ENCODE results near the gene RPL32. TPM values are rescaled to one million over a fixed set of nuclear protein-coding genes. Genes with fewer than 3 reads are reported as not detected.

RPL32 gene
- 100 to 1,000 TPM; 373 to 937 (median 550) TPM for total RNA-seq

- TF ChIP-seq POLR2AphosphoS5 (IDR thresholded peaks at IDR 0.05) (peak; percentile 93 to 97 (median 97)), EP300 (IDR thresholded peaks at IDR 0.05; ENCODE audit: low read depth) (no peak), POLR2A (IDR thresholded peaks at IDR 0.05) (peak; percentile 88), CTCF (IDR thresholded peaks at IDR 0.05) (peak; percentile 77 to 90 (median 85))
- intact Hi-C loops (cut with DNase I; ENCODE audit: low total_unique reads) (no loop called here), in situ Hi-C loops (cut with MboI; ENCODE audit: low pct_ligation_motif_present in 1 of 4, low pct_unique_long_range_greater_than_20kb in 1 of 4, low sequenced_read_pairs in 3 of 4) (no loop called here)
- H3K4me3 ChIP-seq: peak within 1 kb of the TSS; percentile 59 to 79 (median 72)
- H3K4me1 ChIP-seq: peaks cover 5 to 40% (median 26%) of the 10 kb centered on the region in 4 donors
- H3K27me3 ChIP-seq: no peaks in the 10 kb centered on the region
- 0% methylated on average over 11 to 43 of the region's 43 CpGs for WGBS, 2 donors (ENCODE audit: low coverage in 1 of 2)
- peak; percentile 89 for DNase-seq
- H3K36me3 ChIP-seq: peaks cover 0 to 28% (median 13%) of the 10 kb centered on the region in 4 donors
- no peaks in the 10 kb centered on the region for H3K9me3 ChIP-seq
- peak within 1 kb of the TSS; percentile 87 to 92 (median 89) for H3K27ac ChIP-seq
Observed at GRCh38 chr3:12841149-12841969, at the start of gene RPL32. Gene RPL32 (minus strand): TSS chr3:12841565. CDS start chr3:12840237, 1,328 bp downstream.

GRCh38 chr3:12890610-12891390 lies 49.4 kb upstream of the RPL32 start:
- TF ChIP-seq EP300 (IDR thresholded peaks at IDR 0.05; ENCODE audit: low read depth): no peak
- TF ChIP-seq POLR2AphosphoS5 (IDR thresholded peaks at IDR 0.05): no peak
- no peak for TF ChIP-seq CTCF (IDR thresholded peaks at IDR 0.05)
- TF ChIP-seq POLR2A (IDR thresholded peaks at IDR 0.05): no peak
- no peak for DNase-seq
- H3K36me3 ChIP-seq: no peaks in the 10 kb centered on the region
- peaks cover 0 to 9% (median 3%) of the 10 kb centered on the region in 4 donors for H3K4me1 ChIP-seq
- H3K4me3 ChIP-seq: no peak overlapping the region
- no peaks in the 10 kb centered on the region for H3K9me3 ChIP-seq
- H3K27me3 ChIP-seq: peaks cover 18% of the 10 kb centered on the region
- in situ Hi-C loops (cut with MboI; ENCODE audit: low pct_ligation_motif_present in 1 of 4, low pct_unique_long_range_greater_than_20kb in 1 of 4, low sequenced_read_pairs in 3 of 4): no loop called here
- 77 to 84% methylated on average over 6 to 10 of the region's 10 CpGs for WGBS, 2 donors (ENCODE audit: low coverage in 1 of 2)
- no peak overlapping the region for H3K27ac ChIP-seq
- intact Hi-C loops (cut with DNase I; ENCODE audit: low total_unique reads): loop anchor here (1.0 kb wide), 1 partner anchor 22 kb away; no protein-coding TSS in a partner anchor

- intact Hi-C loops (cut with DNase I; ENCODE audit: low total_unique reads): no loop called here
- Histone ChIP-seq H3K9me3 (no peaks in the 10 kb centered on the region), H3K4me1 (peaks cover 0 to 3% (median 1%) of the 10 kb centered on the region in 4 donors), H3K27me3 (peaks cover 18% of the 10 kb centered on the region), H3K36me3 (no peaks in the 10 kb centered on the region), H3K27ac (no peak overlapping the region), H3K4me3 (no peak overlapping the region)
- no peak for DNase-seq
- in situ Hi-C loops (cut with MboI; ENCODE audit: low pct_ligation_motif_present in 1 of 4, low pct_unique_long_range_greater_than_20kb in 1 of 4, low sequenced_read_pairs in 3 of 4): no loop called here
- no peak for TF ChIP-seq CTCF (IDR thresholded peaks at IDR 0.05)
- no peak for TF ChIP-seq POLR2A (IDR thresholded peaks at IDR 0.05)
- TF ChIP-seq EP300 (IDR thresholded peaks at IDR 0.05; ENCODE audit: low read depth): no peak
- TF ChIP-seq POLR2AphosphoS5 (IDR thresholded peaks at IDR 0.05): no peak
- 90% methylated on average over 12 of the region's 12 CpGs; no CpG with 5 or more reads in 1 of the 2 donors for WGBS, 2 donors (ENCODE audit: low coverage in 1 of 2)
Observed at GRCh38 chr3:12886736-12887135, 45.4 kb upstream of the RPL32 start.

DNA sequence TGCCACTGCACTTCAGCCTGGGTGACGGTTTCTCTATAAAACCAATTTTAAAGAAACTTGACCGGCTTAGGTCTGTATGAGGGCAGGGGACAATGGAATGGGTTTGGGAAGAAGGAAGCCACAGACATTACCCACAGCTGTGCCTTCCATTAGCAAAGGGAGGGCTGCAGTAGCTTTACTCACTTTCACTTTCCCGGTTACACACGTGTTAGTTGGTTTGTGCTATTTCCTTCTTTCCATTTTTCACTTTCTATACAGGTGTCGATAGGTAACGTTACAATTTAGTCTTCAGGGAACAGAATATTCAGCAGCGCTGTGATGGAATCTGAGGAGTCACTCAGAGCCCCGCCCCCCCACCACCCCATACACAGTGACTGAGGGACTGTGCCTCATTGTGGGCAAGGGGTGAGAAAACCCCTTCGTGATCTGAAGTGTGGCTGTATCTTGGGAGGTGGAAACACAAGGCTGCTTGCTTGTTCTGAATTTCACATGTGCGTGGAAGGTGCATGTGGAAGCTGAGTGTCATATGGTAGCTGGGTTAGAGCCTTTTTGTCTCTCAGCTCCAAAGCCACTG lies 44.8 kb upstream of the RPL32 start:
- DNase-seq: no peak
- no peaks in the 10 kb centered on the region for H3K9me3 ChIP-seq
- no peaks in the 10 kb centered on the region for H3K36me3 ChIP-seq
- no peak for TF ChIP-seq CTCF (IDR thresholded peaks at IDR 0.05)
- TF ChIP-seq POLR2AphosphoS5 (IDR thresholded peaks at IDR 0.05): no peak
- TF ChIP-seq POLR2A (IDR thresholded peaks at IDR 0.05): no peak
- TF ChIP-seq EP300 (IDR thresholded peaks at IDR 0.05; ENCODE audit: low read depth): no peak
- no peaks in the 10 kb centered on the region for H3K4me1 ChIP-seq
- intact Hi-C loops (cut with DNase I; ENCODE audit: low total_unique reads): no loop called here
- no peak overlapping the region for H3K27ac ChIP-seq
- 18 to 52% methylated on average over 5 to 10 of the region's 10 CpGs for WGBS, 2 donors (ENCODE audit: low coverage in 1 of 2)
- peaks cover 18% of the 10 kb centered on the region for H3K27me3 ChIP-seq
- no peak overlapping the region for H3K4me3 ChIP-seq
- in situ Hi-C loops (cut with MboI; ENCODE audit: low pct_ligation_motif_present in 1 of 4, low pct_unique_long_range_greater_than_20kb in 1 of 4, low sequenced_read_pairs in 3 of 4): no loop called here
